Hematopoietic multipotent progenitor cell treated with erythropoietin and hydrocortisone succinate and interleukin-3 and kit ligand, for 6 days (in vitro differentiated cells): ENCODE measurements around the gene OR2L8.

Experiments used
- DNase-seq: peaks from one replicate; pipeline ENCODE4 v3.0.0-alpha.2; 2015

The OR2L8 gene

DNA sequence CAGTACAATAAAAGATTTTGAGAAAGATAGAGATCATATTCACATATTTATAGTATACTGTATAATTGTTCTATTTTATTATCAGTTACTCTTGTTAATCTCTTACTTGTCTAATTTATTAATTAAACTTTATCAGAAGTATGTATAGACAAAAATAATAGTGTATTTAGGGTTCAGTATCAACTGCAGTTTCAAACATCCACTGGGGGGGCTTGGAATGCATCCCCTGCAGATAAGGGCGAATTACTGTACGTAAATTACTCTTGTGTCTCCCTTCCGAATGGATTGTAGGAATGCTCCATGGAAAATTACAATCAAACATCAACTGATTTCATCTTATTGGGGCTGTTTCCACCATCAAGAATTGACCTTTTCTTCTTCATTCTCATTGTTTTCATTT lies at the start of gene OR2L8:
OR2L8 (plus strand) TSS at position 301 of the 400 bp plus-strand sequence; CDS start at position 301, 0 bp downstream.
- no peak for DNase-seq

DNA sequence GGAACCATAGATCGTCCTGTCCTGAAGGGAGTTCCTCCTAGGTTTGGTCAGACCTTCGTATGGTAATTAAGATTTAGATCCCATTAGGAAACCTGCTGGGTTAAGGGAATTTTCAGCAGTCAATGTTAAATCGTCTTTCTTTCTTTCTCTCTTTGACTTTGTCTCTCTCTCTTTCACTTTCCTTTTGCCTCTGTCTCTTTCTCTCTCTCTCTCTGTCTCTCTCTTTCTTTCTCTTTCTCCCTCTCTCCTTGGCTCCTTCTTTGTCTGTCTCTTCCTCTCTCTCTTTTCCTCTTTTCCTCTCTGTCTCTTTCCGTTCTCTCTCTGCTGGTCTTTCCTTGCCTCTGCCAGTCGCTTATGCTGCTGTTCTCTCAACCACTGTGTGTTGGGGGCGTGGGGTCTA lies 44.5 kb upstream of the OR2L8 start:
- no peak for DNase-seq

GRCh38 chr1:247905181-247905580 lies 43.5 kb upstream of the OR2L8 start:
- no peak for DNase-seq

GRCh38 chr1:247905910-247906503 lies 42.7 kb upstream of the OR2L8 start:
- peak; percentile 38 for DNase-seq

GRCh38 chr1:247906504-247907047 lies 42.1 kb upstream of the OR2L8 start:
- DNase-seq, result peak; percentile 95

DNA sequence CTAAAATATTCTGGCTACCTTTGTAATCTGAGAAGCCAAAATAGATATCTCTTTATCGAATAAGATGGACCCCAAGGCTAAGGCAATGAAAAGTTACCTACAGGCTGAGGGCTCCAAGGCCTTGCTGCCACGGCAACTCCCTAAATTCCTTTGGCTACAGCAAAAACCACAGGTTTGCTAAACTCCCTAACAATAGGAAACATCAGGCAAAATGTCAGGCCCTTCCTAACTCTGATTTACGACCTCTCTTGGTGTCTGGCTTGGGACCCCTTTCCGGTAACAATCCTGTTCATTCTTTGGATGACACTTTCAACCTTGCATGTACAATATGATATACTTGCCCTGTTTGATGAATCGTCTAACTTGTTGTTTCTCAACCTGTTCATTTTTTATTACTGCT lies 39.9 kb upstream of the OR2L8 start:
- DNase-seq, result no peak

- no peak for DNase-seq
These were observed 34.9 kb upstream of the OR2L8 start for GRCh38 chr1:247913786-247914185.

GRCh38 chr1:247914941-247915662 lies 33.6 kb upstream of the OR2L8 start:
- DNase-seq, result no peak

GRCh38 chr1:247919952-247920351 lies 28.7 kb upstream of the OR2L8 start, which contains the start of gene OR2T8:
OR2T8 (plus strand) TSS chr1:247920252; CDS start chr1:247921018, 766 bp downstream.
- DNase-seq, result no peak

GRCh38 chr1:247923941-247924340 lies 24.7 kb upstream of the OR2L8 start:
- no peak for DNase-seq

DNA sequence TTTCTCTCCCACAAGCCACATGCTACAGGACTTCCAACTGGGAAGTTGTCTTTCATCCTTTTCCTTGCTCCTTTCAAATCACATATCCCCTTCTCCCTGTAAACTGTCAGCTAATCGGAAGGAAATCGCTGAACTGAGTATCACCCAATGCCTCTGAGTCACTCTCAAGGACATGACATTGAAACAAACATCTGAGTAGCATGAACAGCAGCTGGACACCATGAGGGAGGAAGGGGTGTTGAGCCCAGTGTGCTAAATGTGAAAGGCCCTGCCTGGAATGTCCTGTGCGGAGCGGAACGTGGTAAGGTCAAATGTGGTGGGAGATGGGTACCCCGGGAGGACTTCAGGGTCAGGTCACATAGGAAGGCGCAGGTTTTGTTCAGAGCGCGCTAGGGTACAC lies 23.8 kb upstream of the OR2L8 start, which contains the start of gene OR2AJ1:
OR2AJ1 (plus strand) TSS at position 22 of the 400 bp plus-strand sequence. CDS start 8,880 bp downstream, outside the sequence.
- DNase-seq, result no peak

GRCh38 chr1:247933989-247934388 lies 14.7 kb upstream of the OR2L8 start:
- no peak for DNase-seq

DNA sequence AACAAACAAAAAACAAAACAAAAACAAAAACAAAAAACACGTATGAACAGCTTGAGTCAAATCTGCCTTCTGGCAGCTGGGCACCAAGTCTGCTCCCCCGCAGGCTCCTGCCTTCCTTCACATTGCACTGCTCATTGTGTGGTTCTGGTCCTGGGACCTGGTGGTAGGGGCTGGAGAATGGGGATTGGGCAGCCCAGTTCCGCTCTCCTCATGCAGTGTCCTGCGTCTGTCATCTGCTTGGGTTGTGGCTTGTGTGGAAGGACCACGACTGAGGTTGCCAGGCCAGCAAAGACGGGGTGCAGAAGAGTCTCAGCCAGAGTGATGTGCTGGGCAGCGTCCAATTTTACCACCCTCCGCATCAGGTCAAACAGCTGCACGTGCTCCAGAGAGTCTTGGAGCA lies 12.9 kb upstream of the OR2L8 start:
- DNase-seq, result no peak

- DNase-seq, result no peak
These were observed 12.2 kb upstream of the OR2L8 start for GRCh38 chr1:247936415-247936814.

- DNase-seq, result peak; percentile 97
These were observed 11.5 kb upstream of the OR2L8 start for GRCh38 chr1:247936965-247937734.

GRCh38 chr1:247942624-247943023 lies 6.0 kb upstream of the OR2L8 start:
- no peak for DNase-seq

- DNase-seq, result no peak
These were observed 4.8 kb downstream of the OR2L8 start for GRCh38 chr1:247953408-247953807.

GRCh38 chr1:247961791-247962190 lies 13.1 kb downstream of the OR2L8 start:
- DNase-seq, result peak; percentile 86

GRCh38 chr1:247962911-247963588 lies 14.4 kb downstream of the OR2L8 start:
- DNase-seq, result peak; percentile 89

DNA sequence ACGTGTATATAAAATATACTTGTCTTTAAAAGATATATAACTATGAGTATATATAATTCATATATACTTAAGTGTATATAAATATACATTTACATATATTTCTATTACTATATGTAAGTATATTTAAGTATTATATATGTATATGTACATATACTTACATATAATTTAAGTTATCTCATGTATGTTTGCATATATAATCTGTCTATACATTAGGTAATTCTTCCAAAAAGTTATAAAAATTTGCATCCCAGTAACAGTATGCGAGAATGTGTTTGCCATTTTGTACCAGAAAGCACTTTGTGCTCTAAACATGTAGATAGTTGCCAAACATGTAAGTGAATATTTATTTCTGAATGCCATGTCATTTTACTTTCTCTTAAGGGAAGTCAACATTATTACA lies 16.3 kb downstream of the OR2L8 start, which contains the start of gene OR2AK2:
OR2AK2 (plus strand) TSS at position 301 of the 400 bp plus-strand sequence. CDS start 144 bp downstream, outside the sequence.
- no peak for DNase-seq

GRCh38 chr1:247966532-247967204 lies 18.0 kb downstream of the OR2L8 start:
- DNase-seq, result no peak

DNA sequence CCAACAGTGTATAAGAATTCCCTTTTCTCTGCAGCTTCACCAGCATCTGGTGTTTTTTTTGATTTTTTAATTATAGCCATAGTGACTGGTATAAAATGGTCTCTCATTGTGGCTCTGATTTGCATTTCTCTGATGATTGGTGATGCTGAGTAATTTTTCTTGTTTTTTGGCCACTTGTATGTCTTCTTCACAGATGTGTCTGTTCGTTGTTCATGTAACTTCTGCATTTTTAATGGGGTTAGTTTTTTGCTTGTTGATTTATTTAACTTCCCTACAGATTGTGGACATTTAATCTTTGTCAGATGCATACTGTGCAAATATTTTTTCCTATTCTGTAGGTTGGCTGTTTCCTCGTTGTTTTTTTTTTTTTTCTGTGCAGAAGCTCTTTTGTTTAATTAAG lies 44.3 kb downstream of the OR2L8 start:
- no peak for DNase-seq
